Endothelial cell of umbilical vein (primary cell): ENCODE data around the gene TUBG1. TPM values are rescaled to one million over a fixed set of nuclear protein-coding genes. Genes with fewer than 3 reads are reported as not detected.

Experiments
- BruUV-seq: library from RNA; stranded (reverse); fragments of 400-500 nt; replicated peaks from 2 replicates; lab custom pipeline; 2021; lab: Mats Ljungman, UMichigan
- CTCF ChIA-PET: fragments of 300-600, 350-600 bp; sonication (Branson Sonifier 250); formaldehyde crosslinking; loops from one replicate; lab custom pipeline; 2021; ENCODE audit warnings: antibody characterized with exemption, inconsistent platforms; lab: Charles Lee
- POLR2A ChIA-PET: fragments of 300-600, 350-600 bp; sonication (Branson Sonifier 250); formaldehyde crosslinking; loops from one replicate; lab custom pipeline; 2021; ENCODE audit warnings: antibody characterized with exemption, inconsistent platforms; lab: Charles Lee
- DNase-seq: peaks from one replicate; pipeline ENCODE4 v3.0.0-alpha.2; 2011; ENCODE audit warnings: low read depth, low spot score
- FAIRE-seq: peaks from 2 replicates; lab custom pipeline; 2011; peaks lifted over from hg19 to GRCh38; lab: Jason Lieb, UNC
- H2AFZ ChIP-seq: 2 replicates; pipeline ENCODE4 v1.6.0; 2012; ENCODE audit warnings: low read depth, low read length, control low read depth, inconsistent platforms
- H3K27ac ChIP-seq: 2 replicates; pipeline ENCODE4 v1.5.1; 2011; ENCODE audit warnings: low read depth, mild to moderate bottlenecking, control low read depth, low read length, moderate library complexity; ENCODE audit not compliant: insufficient read depth
- H3K27me3 ChIP-seq, 2 experiments: 2 replicates each; pipeline versions ENCODE4 v1.6.0 to v1.6.1; 2011; ENCODE audit warnings: low read length in 2 of 2, mixed read lengths in 1 of 2; ENCODE audit not compliant: control insufficient read depth in 2 of 2, insufficient read depth in 2 of 2
- H3K36me3 ChIP-seq, 2 experiments: 2 replicates in 1 of 2; 3 replicates in 1 of 2; pipeline ENCODE4 v1.5.1; 2011; ENCODE audit warnings: low read length in 2 of 2, mild to moderate bottlenecking in 1 of 2, moderate library complexity in 1 of 2; ENCODE audit not compliant: control insufficient read depth in 2 of 2, insufficient read depth in 2 of 2; ENCODE audit errors: extremely low read depth in 1 of 2
- H3K4me1 ChIP-seq: 3 replicates; pipeline ENCODE4 v1.5.1; 2011; ENCODE audit warnings: mild to moderate bottlenecking, low read length; ENCODE audit not compliant: control insufficient read depth, insufficient read depth; ENCODE audit errors: extremely low read depth
- H3K4me2 ChIP-seq: 2 replicates; pipeline ENCODE4 v1.6.1; 2011; ENCODE audit warnings: low read length, control low read depth, mixed read lengths; ENCODE audit not compliant: insufficient read depth
- H3K4me3 ChIP-seq, 3 experiments: fragments of 200-600 bp in 1 of 3; sonication (generic), shearing (Covaris generic) in 1 of 3; replicated peaks in 1 of 3; 2 replicates each; pipeline ENCODE4 v1.5.1; 2011 to 2016; ENCODE audit warnings: control low read depth in 3 of 3, low read length in 3 of 3, mild to moderate bottlenecking in 2 of 3, inconsistent platforms in 1 of 3, low read depth in 1 of 3, moderate library complexity in 1 of 3; ENCODE audit not compliant: insufficient read depth in 1 of 3
- H3K79me2 ChIP-seq: 2 replicates; pipeline ENCODE4 v1.6.0; 2012; ENCODE audit warnings: low read length, inconsistent platforms; ENCODE audit not compliant: control insufficient read depth, insufficient read depth
- H3K9ac ChIP-seq: replicated peaks from 2 replicates; pipeline ENCODE3; 2011; ENCODE audit warnings: low read length, control low read depth; ENCODE audit not compliant: insufficient read depth; ENCODE audit errors: extremely low read depth
- H3K9me1 ChIP-seq: replicated peaks from 3 replicates; pipeline ENCODE4 v1.6.0; 2011; ENCODE audit warnings: mild to moderate bottlenecking, low read length; ENCODE audit not compliant: control insufficient read depth, insufficient read depth; ENCODE audit errors: extremely low read depth
- H3K9me3 ChIP-seq: replicated peaks from 2 replicates; pipeline ENCODE4 v1.5.1; 2012; ENCODE audit warnings: low read length, inconsistent platforms; ENCODE audit not compliant: control insufficient read depth, insufficient read depth
- H4K20me1 ChIP-seq: replicated peaks from 2 replicates; pipeline ENCODE3; 2011; ENCODE audit warnings: mild to moderate bottlenecking, low read length; ENCODE audit not compliant: control insufficient read depth, insufficient read depth; ENCODE audit errors: extremely low read depth
- CTCF ChIP-seq, 2 donors: IDR thresholded peaks; 1 replicate in 1 of 2; 2 replicates in 1 of 2; pipeline ENCODE4 v1.5.1; 2011; ENCODE audit warnings: low read length in 2 of 2, mild to moderate bottlenecking in 2 of 2, moderate library complexity in 2 of 2, control low read depth in 1 of 2, inconsistent platforms in 1 of 2, low read depth in 1 of 2; ENCODE audit not compliant: insufficient read depth in 1 of 2; ENCODE audit errors: extremely low read depth in 1 of 2
- EZH2 ChIP-seq: IDR thresholded peaks from 2 replicates; pipeline ENCODE4 v1.6.1; 2012; ENCODE audit warnings: borderline replicate concordance, low read depth, mild to moderate bottlenecking, moderate library complexity, low read length, inconsistent platforms; ENCODE audit not compliant: severe bottlenecking
- FOS ChIP-seq: IDR thresholded peaks from 2 replicates; pipeline ENCODE4 v1.6.1; 2011; ENCODE audit warnings: mild to moderate bottlenecking, low read length, moderate library complexity, borderline replicate concordance; ENCODE audit not compliant: insufficient read depth
- GATA2 ChIP-seq: IDR thresholded peaks from 2 replicates; pipeline ENCODE4 v1.7.0; 2011; ENCODE audit warnings: low read depth, mild to moderate bottlenecking, moderate library complexity, mixed read lengths, low read length; ENCODE audit not compliant: insufficient read length, insufficient read depth
- JUN ChIP-seq: IDR thresholded peaks from 2 replicates; pipeline ENCODE4 v1.6.1; 2011; ENCODE audit warnings: borderline replicate concordance, low read depth; ENCODE audit not compliant: insufficient read length, insufficient read depth
- MAX ChIP-seq: IDR thresholded peaks from 2 replicates; pipeline ENCODE4 v1.6.1; 2011; ENCODE audit not compliant: insufficient read depth, insufficient read length
- MYC ChIP-seq: IDR thresholded peaks from one replicate; pipeline ENCODE4 v1.6.1; 2011; ENCODE audit warnings: mild to moderate bottlenecking, low read depth, low read length
- POLR2A ChIP-seq: IDR thresholded peaks from 2 replicates; pipeline ENCODE4 v1.6.1; 2012; ENCODE audit warnings: low read depth, mild to moderate bottlenecking, control low read depth, low read length
- POLR2AphosphoS5 ChIP-seq: IDR thresholded peaks from 2 replicates; pipeline ENCODE4 v1.6.1; 2012; ENCODE audit warnings: low read depth, mild to moderate bottlenecking, control low read depth, low read length, moderate library complexity; ENCODE audit not compliant: insufficient read depth
- dilution Hi-C: fragments of 300-500 bp; cut with MboI; formaldehyde crosslinking; loops from one replicate; pipeline ENCODE4 v1.15.0; 2019; ENCODE audit warnings: low sequenced_read_pairs; ENCODE audit not compliant: extremely low pct_ligation_motif_present
- intact Hi-C: fragments of 100-400 bp; cut with micrococcal nuclease; formaldehyde crosslinking; loops from one replicate; pipeline ENCODE4 v1.10.0; 2022
- polyA plus RNA-seq, 4 experiments: library from polyadenylated mRNA; depleted of rRNA in 3 of 4; stranded (reverse) in 3 of 4; unstranded in 1 of 4; fragments of >200 nt; gene quantifications; 2 replicates each; pipeline versions ENCODE4 v1.2.1 to v1.2.3, GENCODE V29; 2011 to 2012; ENCODE audit warnings: missing spikeins in 1 of 4
- total RNA-seq: library from RNA; stranded (reverse); gene quantifications from 2 replicates; pipeline ENCODE4 v1.2.3, GENCODE V29; 2021

Gene TUBG1
- total and polyA plus RNA-seq, 2 donors (not counting 3 experiments of a cell fraction or from before 2014, with no cell fraction given), result 102 to 132 TPM

- TF ChIP-seq MYC, result no peak
- TF ChIP-seq POLR2A, result no peak
- no peak for TF ChIP-seq JUN
- no peak for TF ChIP-seq GATA2
- no peak for TF ChIP-seq EZH2
- no peak for TF ChIP-seq POLR2AphosphoS5
- no peak for TF ChIP-seq MAX
- TF ChIP-seq FOS, result no peak
- TF ChIP-seq CTCF (IDR thresholded peaks at IDR 0.05; ENCODE audit: extremely low read depth in 1 of 2, insufficient read depth in 1 of 2, low read depth in 1 of 2, low read length in 2 of 2), result no peak
- Histone ChIP-seq H3K27me3 (no peaks in the 10 kb centered on the region), H3K9me1 (peaks cover 2% of the 10 kb centered on the region), H3K79me2 (peaks cover 52% of the 10 kb centered on the region), H2AFZ (no peak overlapping the region), H4K20me1 (peaks cover 4% of the 10 kb centered on the region), H3K4me3 (peak overlapping the region in 1 of 3 experiments; percentile 64), H3K4me1 (peaks cover 11% of the 10 kb centered on the region), H3K4me2 (peak overlapping the region; percentile 82), H3K27ac (no peak overlapping the region), H3K9me3 (no peaks in the 10 kb centered on the region), H3K9ac (peak overlapping the region; percentile 72), H3K36me3 (peaks cover 6 to 11% of the 10 kb centered on the region in 2 experiments)
- intact Hi-C loops, result loop anchor here (2.0 to 5.0 kb wide), 4 partner anchors 31 to 563 kb away; partner anchors contain the start of genes BECN1, NBR1, PSMC3IP and TUBG2
- FAIRE-seq, result no peak
- dilution Hi-C loops, result loop anchor here (10.0 kb wide), 1 partner anchor 207 kb away; no protein-coding TSS in a partner anchor
- BruUV-seq, result no TSS peak
- CTCF ChIA-PET, result interaction anchor here (0.9 to 4.2 kb wide), 9 partner anchors 9 to 78 kb away, joined by 3 to 109 read pairs (median 4); partner anchors contain the start of genes CCR10, PLEKHH3, PSMC3IP and TUBG2
- no peak for DNase-seq
- POLR2A ChIA-PET, result no interaction called here
Observed at GRCh38 chr17:42607769-42608168, 1.7 kb upstream of the TUBG1 start.
